ENCODE results near the gene TMEM244. TPM values are rescaled to one million over a fixed set of nuclear protein-coding genes. Genes with fewer than 3 reads are reported as not detected.

Gene TMEM244
- total and polyA plus RNA-seq, 2 of the 13 experiments (the other 11 are each of a cell fraction or from before 2014, with no cell fraction given): not detected

- TF ChIP-seq ZSCAN5A (CRISPR knock-in tag; IDR thresholded peaks at IDR 0.05; ENCODE audit: borderline replicate concordance): no peak
These were observed 14.8 kb upstream of the TMEM244 start (continued) for GRCh38 chr6:129875610-129876520.

DNA sequence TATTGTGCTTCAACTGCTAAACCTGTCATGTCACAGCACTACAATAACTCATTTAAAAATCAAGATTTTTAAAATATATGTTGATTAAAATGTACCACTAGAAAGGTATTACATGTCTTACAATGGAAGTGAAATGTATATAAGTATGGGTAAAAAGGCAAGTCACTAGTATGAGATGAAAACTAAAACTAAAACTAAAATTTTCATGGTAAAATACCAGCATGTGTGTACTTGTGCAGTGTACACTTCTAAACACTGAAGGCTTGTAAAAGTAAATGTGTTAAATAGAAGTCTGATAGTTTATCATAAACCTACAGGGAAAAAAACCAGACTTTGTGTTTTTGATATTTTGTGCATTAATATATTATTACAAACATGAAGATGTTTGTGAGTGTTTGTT lies 13.7 kb upstream of the TMEM244 start:
- TF ChIP-seq ZNF264 (CRISPR knock-in tag; IDR thresholded peaks at IDR 0.05): no peak
- no peak for TF ChIP-seq ZKSCAN5 (CRISPR knock-in tag; IDR thresholded peaks at IDR 0.05)
- no peak for TF ChIP-seq IKZF1 (IDR thresholded peaks at IDR 0.05)
- TF ChIP-seq REPIN1 (CRISPR knock-in tag; IDR thresholded peaks at IDR 0.05; ENCODE audit: borderline replicate concordance, low read depth): no peak
- TF ChIP-seq ZNF724P (CRISPR knock-in tag; IDR thresholded peaks at IDR 0.05; ENCODE audit: borderline replicate concordance): no peak
- no peak for TF ChIP-seq ZFP1 (CRISPR knock-in tag; IDR thresholded peaks at IDR 0.05)
- no peak for TF ChIP-seq MTA1 (CRISPR knock-in tag; IDR thresholded peaks at IDR 0.05; ENCODE audit: borderline replicate concordance)
- no peak for TF ChIP-seq ZNF44 (CRISPR knock-in tag; IDR thresholded peaks at IDR 0.05)
- no peak for TF ChIP-seq ISX (CRISPR knock-in tag; conservative IDR thresholded peaks at IDR 0.05)
- TF ChIP-seq ZNF556 (CRISPR knock-in tag; IDR thresholded peaks at IDR 0.05; ENCODE audit: borderline replicate concordance): no peak
- TF ChIP-seq HMGA1 (CRISPR knock-in tag; conservative IDR thresholded peaks at IDR 0.05): no peak
- TF ChIP-seq U2AF2 (IDR thresholded peaks at IDR 0.05; ENCODE audit: low read depth, low read length): no peak
- no peaks in the 10 kb centered on the region for H4K20me1 ChIP-seq (ENCODE audit: insufficient read depth, low read length)
- H2AFZ ChIP-seq (ENCODE audit: low read length): no peak overlapping the region
- no peak overlapping the region for H3K9ac ChIP-seq (ENCODE audit: insufficient read depth, low read depth, low read length)
- FAIRE-seq (no peak), ATAC-seq (no peak), DNase-seq (ENCODE audit: low spot score) (no peak)
- H3K4me1 ChIP-seq (ENCODE audit: insufficient read depth, low read length): no peaks in the 10 kb centered on the region
- H3K36me3 ChIP-seq (replicated peaks in 1 of 2; ENCODE audit: control insufficient read depth in 1 of 2, insufficient read depth in 2 of 2, low read length in 2 of 2): no peaks in the 10 kb centered on the region
- H3K4me3 ChIP-seq (replicated peaks in 1 of 3; ENCODE audit: insufficient read depth in 1 of 3, low read depth in 2 of 3, low read length in 3 of 3): no peak overlapping the region
- H3K79me2 ChIP-seq (ENCODE audit: insufficient read depth, low read length): no peaks in the 10 kb centered on the region
- BruUV-seq (replicated peaks): no TSS peak
- intact Hi-C loops (cut with micrococcal nuclease; ENCODE audit: unreplicated experiment) (no loop called here), in situ Hi-C loops (cut with HindIII; ENCODE audit: extremely low pct_ligation_motif_present, low pct_unique_long_range_greater_than_20kb) (no loop called here)
- H3K9me3 ChIP-seq (ENCODE audit: low read length): no peaks in the 10 kb centered on the region
- peaks cover 0 to 3% of the 10 kb centered on the region in 2 experiments; a peak in 1 of 5 replicates for H3K27me3 ChIP-seq (ENCODE audit: control insufficient read depth in 1 of 2, insufficient read depth in 2 of 2, low read length in 2 of 2)
- POLR2A ChIA-PET: no interaction called here
- CTCF ChIA-PET (ENCODE audit: low intra/inter-chr PET ratio, low total read pairs): no interaction called here
- H3K27ac ChIP-seq (ENCODE audit: extremely low read length, insufficient read depth, low read length): no peak overlapping the region
- H3K4me2 ChIP-seq (ENCODE audit: low read depth, low read length): no peak overlapping the region
